Ovary (tissue), 3 donors: ENCODE results near the gene VSTM2B.

Source experiments
- CTCF ChIP-seq, 3 donors: fragments of 450-650 bp in 2 of 3; fragments of 200-600 bp in 1 of 3; IDR thresholded peaks; one replicate each; pipeline versions ENCODE4 v1.5.1 to v1.8.0; 2016 to 2022; ENCODE audit warnings: antibody characterized with exemption in 3 of 3, mild to moderate bottlenecking in 1 of 3
- EP300 ChIP-seq: sonication (generic); formaldehyde crosslinking; IDR thresholded peaks from one replicate; pipeline ENCODE4 v1.6.1; 2017; ENCODE audit warnings: antibody characterized with exemption
- POLR2A ChIP-seq: fragments of 450-650 bp; IDR thresholded peaks from one replicate; pipeline ENCODE4 v1.6.1; 2017; ENCODE audit warnings: antibody characterized with exemption, mild to moderate bottlenecking, moderate library complexity
- donor health status: DM: no; HTN: no; CAD: no.

DNA sequence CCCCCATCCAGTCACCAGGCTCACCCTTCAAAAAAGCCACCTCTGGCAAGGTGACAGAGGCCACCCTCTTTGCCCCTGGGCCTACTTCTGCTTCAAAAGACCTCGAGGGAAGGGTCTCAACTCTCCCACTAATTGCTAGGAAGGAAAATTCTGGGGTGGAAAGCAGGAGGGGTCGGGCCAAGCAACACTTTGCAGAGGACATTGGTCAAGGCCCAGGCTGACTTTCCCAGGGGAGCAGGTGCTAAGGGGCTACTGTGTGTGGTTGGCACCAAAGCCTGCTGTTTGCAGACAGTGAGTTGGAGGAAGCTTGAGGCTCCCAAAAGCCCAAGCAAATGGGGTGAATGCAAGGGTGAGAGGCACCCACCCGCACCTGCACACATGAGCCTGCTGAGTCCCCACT lies 28.6 kb upstream of the VSTM2B start:
- TF ChIP-seq CTCF (IDR thresholded peaks at IDR 0.05) (no peak), POLR2A (no peak), EP300 (no peak)
